CD8-positive, alpha-beta memory T cell (primary cell): ENCODE data around the gene PTPRU. TPM values are rescaled to one million over a fixed set of nuclear protein-coding genes. Genes with fewer than 3 reads are reported as not detected.

Experiments
- CTCF ChIA-PET: fragments of 350-600 bp; sonication (Branson Sonifier 250); formaldehyde crosslinking; loops from one replicate; lab custom pipeline; 2021; ENCODE audit warnings: antibody characterized with exemption; lab: Charles Lee
- POLR2A ChIA-PET: fragments of 350-600 bp; sonication (Branson Sonifier 250); formaldehyde crosslinking; loops from one replicate; lab custom pipeline; 2021; ENCODE audit warnings: antibody characterized with exemption; lab: Charles Lee
- DNase-seq, 5 donors: peaks; one replicate each; pipeline versions ENCODE4 v3.0.0 to v3.0.0-alpha.2; 2020 to 2022; ENCODE audit warnings: mixed read lengths in 1 of 5
- H3K27ac ChIP-seq: one replicate; pipeline ENCODE4 v1.7.0; 2013; ENCODE audit warnings: low read depth, mild to moderate bottlenecking, low read length, moderate library complexity
- H3K27me3 ChIP-seq: 2 replicates; pipeline ENCODE4 v1.7.0; 2013; ENCODE audit warnings: low read length, mild to moderate bottlenecking; ENCODE audit not compliant: insufficient read depth, poor library complexity, severe bottlenecking
- H3K36me3 ChIP-seq: 2 replicates; pipeline ENCODE4 v1.7.0; 2013; ENCODE audit warnings: mild to moderate bottlenecking, low read length, moderate library complexity; ENCODE audit not compliant: insufficient read depth
- H3K4me1 ChIP-seq: 2 replicates; pipeline ENCODE4 v1.7.0; 2013; ENCODE audit warnings: mild to moderate bottlenecking, low read length, moderate library complexity; ENCODE audit not compliant: insufficient read depth
- H3K4me3 ChIP-seq: 2 replicates; pipeline ENCODE4 v1.7.0; 2013; ENCODE audit warnings: mild to moderate bottlenecking, low read length
- H3K9me3 ChIP-seq: 2 replicates; pipeline ENCODE4 v1.7.0; 2013; ENCODE audit warnings: mild to moderate bottlenecking, low read length
- H3K27ac Mint-ChIP-seq, 8 donors: one replicate each; pipeline ENCODE4 v1.8.0; 2020 to 2021; ENCODE audit warnings: mixed read lengths in 8 of 8, mild to moderate bottlenecking in 6 of 8, inconsistent platforms in 3 of 8, moderate library complexity in 3 of 8
- H3K27me3 Mint-ChIP-seq, 2 donors: one replicate each; pipeline ENCODE4 v1.8.0; 2020 to 2021; ENCODE audit warnings: mixed read lengths in 2 of 2, mild to moderate bottlenecking in 1 of 2, moderate library complexity in 1 of 2
- H3K36me3 Mint-ChIP-seq, 3 donors: one replicate each; pipeline ENCODE4 v1.8.0; 2020 to 2021; ENCODE audit warnings: mixed read lengths in 3 of 3, inconsistent platforms in 1 of 3, mild to moderate bottlenecking in 1 of 3
- H3K4me1 Mint-ChIP-seq, 3 donors: one replicate each; pipeline ENCODE4 v1.8.0; 2020 to 2021; ENCODE audit warnings: mixed read lengths in 3 of 3, inconsistent platforms in 1 of 3, mild to moderate bottlenecking in 1 of 3
- H3K4me3 Mint-ChIP-seq, 7 donors: one replicate each; pipeline ENCODE4 v1.8.0; 2020 to 2021; ENCODE audit warnings: mixed read lengths in 7 of 7, mild to moderate bottlenecking in 6 of 7, moderate library complexity in 4 of 7, inconsistent platforms in 2 of 7
- H3K9me3 Mint-ChIP-seq, 5 donors: one replicate each; pipeline ENCODE4 v1.8.0; 2020 to 2022; ENCODE audit warnings: mixed read lengths in 5 of 5, mild to moderate bottlenecking in 3 of 5, moderate library complexity in 2 of 5, inconsistent platforms in 1 of 5
- polyA plus RNA-seq: library from polyadenylated mRNA; unstranded; fragments of 300-500 nt; fragmentation: Illumina TruSeq; gene quantifications from one replicate; pipeline ENCODE4 v1.2.3, GENCODE V29; 2021
- total RNA-seq, 2 experiments: library from RNA; stranded (reverse); gene quantifications; one replicate each; pipeline ENCODE4 v1.2.3, GENCODE V29; 2021

Gene PTPRU
- total and polyA plus RNA-seq, 3 experiments from 2014 or later, result 0.13 to 0.62 (median 0.51) TPM

- H3K27ac Mint-ChIP-seq, result peak overlapping the region in 1 of 8 donors; percentile 82
- H3K27me3 Mint-ChIP-seq, result peaks cover 0 to 4% of the 10 kb centered on the region in 2 donors
- H3K36me3 ChIP-seq, result no peaks in the 10 kb centered on the region
- H3K27me3 ChIP-seq, result no peaks in the 10 kb centered on the region
- DNase-seq, result no peak
- no peaks in the 10 kb centered on the region for H3K4me1 ChIP-seq
- no peaks in the 10 kb centered on the region for H3K9me3 ChIP-seq
- no peak overlapping the region for H3K4me3 ChIP-seq
- POLR2A ChIA-PET, result interaction anchor here (0.7 kb wide), 1 partner anchor 11 kb away, joined by 4 read pairs; no protein-coding TSS in a partner anchor
- no peak overlapping the region for H3K4me3 Mint-ChIP-seq
- no peaks in the 10 kb centered on the region for H3K9me3 Mint-ChIP-seq
- CTCF ChIA-PET, result no interaction called here
- no peaks in the 10 kb centered on the region for H3K4me1 Mint-ChIP-seq
- no peak overlapping the region for H3K27ac ChIP-seq
- H3K36me3 Mint-ChIP-seq, result no peaks in the 10 kb centered on the region
These were observed 83.2 kb downstream of the PTPRU start for GRCh38 chr1:29319300-29320110.

DNA sequence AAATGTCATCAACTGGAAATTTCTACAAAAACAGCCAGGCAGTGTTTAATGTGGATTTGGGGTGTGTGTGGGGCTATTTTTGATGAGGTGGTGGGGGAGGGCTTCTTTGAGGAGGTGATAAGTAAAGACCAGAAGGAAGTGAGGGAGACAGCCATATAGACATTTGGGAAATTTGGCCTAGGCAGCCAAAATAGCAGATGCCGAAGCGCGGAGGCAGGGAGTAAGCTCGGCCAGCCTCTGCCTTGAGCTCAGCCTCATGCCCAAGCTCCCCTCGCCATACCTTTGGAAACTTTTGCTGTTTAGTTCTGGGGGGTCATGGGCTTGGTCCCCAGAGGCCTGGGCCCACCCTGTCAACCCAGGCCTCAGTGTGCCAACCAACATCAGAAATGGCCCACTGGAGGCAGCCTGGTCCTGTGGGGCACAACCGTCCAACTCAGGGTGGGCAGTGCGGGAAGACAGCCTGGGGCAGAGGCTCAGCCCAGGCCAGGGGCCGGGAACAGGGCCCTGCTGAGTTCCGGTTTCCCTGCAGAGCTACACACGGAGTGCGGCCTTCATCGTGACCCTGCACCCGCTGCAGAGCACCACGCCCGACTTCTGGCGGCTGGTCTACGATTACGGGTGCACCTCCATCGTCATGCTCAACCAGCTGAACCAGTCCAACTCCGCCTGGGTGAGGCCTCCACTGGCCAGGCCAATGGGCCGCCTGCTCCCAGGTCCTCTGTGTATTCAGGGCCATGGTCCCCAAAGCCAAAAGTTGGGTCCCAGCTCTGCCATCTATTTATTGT lies 84.0 kb downstream of the PTPRU start:
- Histone ChIP-seq H3K9me3 (no peaks in the 10 kb centered on the region), H3K27me3 (no peaks in the 10 kb centered on the region), H3K36me3 (no peaks in the 10 kb centered on the region), H3K27ac (no peak overlapping the region), H3K4me3 (no peak overlapping the region), H3K4me1 (no peaks in the 10 kb centered on the region)
- ChIA-PET CTCF (no interaction called here), POLR2A (no interaction called here)
- Mint-ChIP-seq H3K27me3 (peaks cover 0 to 3% of the 10 kb centered on the region in 2 donors), H3K36me3 (no peaks in the 10 kb centered on the region), H3K27ac (no peak overlapping the region), H3K4me1 (no peaks in the 10 kb centered on the region), H3K9me3 (no peaks in the 10 kb centered on the region), H3K4me3 (no peak overlapping the region)
- no peak for DNase-seq

DNA sequence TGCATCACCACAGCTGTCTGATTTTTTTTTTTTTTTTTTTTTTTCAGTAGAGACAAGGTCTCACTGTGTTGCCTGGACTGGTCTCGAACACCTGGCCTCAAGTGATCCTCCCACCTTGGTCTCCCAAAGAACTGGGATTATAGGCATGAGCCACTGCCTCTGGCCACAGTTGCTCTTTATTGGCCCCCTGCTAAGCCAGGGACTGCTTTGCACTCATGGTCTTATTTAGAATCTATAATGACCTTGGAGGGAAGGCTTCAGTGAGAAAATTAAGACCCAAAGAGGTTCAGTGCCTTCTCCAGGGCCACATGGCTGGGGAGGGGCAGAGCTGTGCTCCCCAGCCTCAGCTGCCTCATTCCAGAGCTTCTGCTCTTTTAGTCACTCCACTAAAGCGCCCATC lies 84.9 kb downstream of the PTPRU start:
- Histone ChIP-seq H3K36me3 (no peaks in the 10 kb centered on the region), H3K27ac (no peak overlapping the region), H3K27me3 (no peaks in the 10 kb centered on the region), H3K4me3 (no peak overlapping the region), H3K4me1 (no peaks in the 10 kb centered on the region), H3K9me3 (no peaks in the 10 kb centered on the region)
- H3K9me3 Mint-ChIP-seq, result no peaks in the 10 kb centered on the region
- no peaks in the 10 kb centered on the region for H3K4me1 Mint-ChIP-seq
- H3K4me3 Mint-ChIP-seq, result no peak overlapping the region
- CTCF ChIA-PET, result no interaction called here
- no peaks in the 10 kb centered on the region for H3K36me3 Mint-ChIP-seq
- H3K27me3 Mint-ChIP-seq, result peaks cover 0 to 3% of the 10 kb centered on the region in 2 donors
- POLR2A ChIA-PET, result no interaction called here
- H3K27ac Mint-ChIP-seq, result peak overlapping the region in 1 of 8 donors; percentile 12
- no peak for DNase-seq

DNA sequence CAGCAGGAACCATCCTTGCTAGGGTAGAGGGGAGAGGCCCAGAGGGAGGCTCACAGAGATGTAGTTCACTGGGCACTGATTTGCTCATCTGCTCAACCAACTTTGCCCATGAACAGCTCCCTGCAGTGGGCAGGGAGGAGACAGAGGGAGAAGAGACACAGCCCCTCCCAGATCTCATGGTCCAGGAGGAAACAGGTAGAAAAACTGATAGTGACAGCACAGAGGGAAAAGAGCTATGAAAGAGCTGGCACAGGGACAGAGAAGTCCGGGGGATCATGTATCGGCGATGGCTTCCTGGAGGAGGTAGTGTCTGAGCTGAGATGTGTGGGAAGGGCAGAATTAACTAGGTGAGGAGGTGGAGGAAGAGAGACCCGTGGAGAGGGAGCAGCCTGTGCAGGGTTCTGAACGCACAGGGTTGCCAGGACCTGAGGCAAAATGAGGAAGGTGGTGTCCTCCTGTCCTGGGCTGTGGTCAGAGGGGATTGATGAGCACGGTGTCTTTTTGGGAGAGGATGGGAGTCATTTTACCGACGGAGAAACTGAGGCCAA lies 85.9 kb downstream of the PTPRU start:
- Histone ChIP-seq H3K27me3 (no peaks in the 10 kb centered on the region), H3K27ac (no peak overlapping the region), H3K4me1 (no peaks in the 10 kb centered on the region), H3K36me3 (no peaks in the 10 kb centered on the region), H3K9me3 (no peaks in the 10 kb centered on the region), H3K4me3 (no peak overlapping the region)
- Mint-ChIP-seq H3K27ac (peak overlapping the region in 1 of 8 donors; percentile 39), H3K9me3 (no peaks in the 10 kb centered on the region), H3K4me1 (no peaks in the 10 kb centered on the region), H3K27me3 (peaks cover 0 to 6% of the 10 kb centered on the region in 2 donors), H3K36me3 (no peaks in the 10 kb centered on the region), H3K4me3 (no peak overlapping the region)
- ChIA-PET CTCF (no interaction called here), POLR2A (no interaction called here)
- DNase-seq, result no peak

DNA sequence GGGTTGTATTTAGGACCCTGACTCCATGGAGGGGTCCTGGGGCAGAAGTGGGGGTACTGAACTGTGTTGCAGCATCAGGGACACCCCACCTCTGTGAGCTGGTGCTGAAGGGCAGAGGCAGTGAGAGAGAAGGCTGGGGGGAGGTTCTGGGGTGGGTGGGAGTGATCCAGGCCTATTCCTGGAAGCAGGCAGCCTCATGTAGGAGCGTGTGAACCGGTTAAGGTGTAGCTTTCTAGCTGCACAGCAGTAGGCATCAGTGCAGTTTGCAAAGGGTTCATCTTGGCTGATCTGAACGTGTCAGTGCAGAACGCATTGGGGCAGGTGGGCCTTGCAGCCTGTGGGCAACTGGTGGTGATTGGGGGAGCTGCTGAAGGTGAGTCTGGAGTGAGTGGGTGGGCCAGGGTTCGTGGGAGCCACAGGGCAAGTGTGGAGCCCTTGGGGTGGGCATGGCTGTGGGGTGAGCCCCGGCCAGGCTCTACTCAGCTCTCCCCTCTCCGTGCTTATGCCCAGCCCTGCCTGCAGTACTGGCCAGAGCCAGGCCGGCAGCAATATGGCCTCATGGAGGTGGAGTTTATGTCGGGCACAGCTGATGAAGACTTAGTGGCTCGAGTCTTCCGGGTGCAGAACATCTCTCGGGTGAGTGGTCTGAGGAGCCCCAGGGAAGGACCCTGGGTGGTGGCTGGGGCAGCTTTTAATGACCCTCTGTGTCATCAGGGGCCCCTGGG lies 86.7 kb downstream of the PTPRU start:
- ChIA-PET CTCF (no interaction called here), POLR2A (no interaction called here)
- no peaks in the 10 kb centered on the region for H3K9me3 Mint-ChIP-seq
- no peak overlapping the region for H3K27ac Mint-ChIP-seq
- H3K4me1 Mint-ChIP-seq, result no peaks in the 10 kb centered on the region
- H3K36me3 Mint-ChIP-seq, result no peaks in the 10 kb centered on the region
- peaks cover 0 to 6% of the 10 kb centered on the region in 2 donors for H3K27me3 Mint-ChIP-seq
- Histone ChIP-seq H3K4me3 (no peak overlapping the region), H3K36me3 (no peaks in the 10 kb centered on the region), H3K27me3 (no peaks in the 10 kb centered on the region), H3K27ac (no peak overlapping the region), H3K4me1 (no peaks in the 10 kb centered on the region), H3K9me3 (no peaks in the 10 kb centered on the region)
- H3K4me3 Mint-ChIP-seq, result no peak overlapping the region
- no peak for DNase-seq

- no peak overlapping the region for H3K27ac Mint-ChIP-seq
These were observed 87.3 kb downstream of the PTPRU start for GRCh38 chr1:29323636-29324035.

DNA sequence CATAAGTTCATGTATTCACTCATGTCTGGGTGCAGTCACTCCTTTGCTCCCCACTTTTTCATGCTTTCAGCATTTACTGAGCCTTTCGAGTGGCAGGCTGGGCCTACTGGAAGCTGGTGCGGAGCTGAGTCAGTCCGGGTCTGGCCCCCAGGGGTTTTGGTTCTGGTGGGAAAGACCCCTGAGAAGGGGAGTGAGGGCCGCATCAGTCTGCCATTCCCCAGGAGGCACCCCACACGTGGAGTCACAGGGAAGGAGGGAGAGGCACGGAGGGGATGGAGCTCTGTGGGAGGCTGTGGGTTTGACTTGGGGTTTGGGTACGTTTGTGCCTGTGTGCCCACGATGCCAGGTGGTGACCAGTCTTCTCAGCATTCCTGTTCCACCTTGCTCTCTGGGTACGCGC lies 87.9 kb downstream of the PTPRU start:
- no peaks in the 10 kb centered on the region for H3K9me3 Mint-ChIP-seq
- H3K4me1 Mint-ChIP-seq, result no peaks in the 10 kb centered on the region
- H3K27ac ChIP-seq, result no peak overlapping the region
- H3K4me1 ChIP-seq, result no peaks in the 10 kb centered on the region
- ChIA-PET CTCF (no interaction called here), POLR2A (no interaction called here)
- H3K27me3 ChIP-seq, result no peaks in the 10 kb centered on the region
- peaks cover under 1 to 6% of the 10 kb centered on the region in 2 donors for H3K27me3 Mint-ChIP-seq
- H3K4me3 ChIP-seq, result no peak overlapping the region
- DNase-seq, result no peak
- no peaks in the 10 kb centered on the region for H3K9me3 ChIP-seq
- no peaks in the 10 kb centered on the region for H3K36me3 ChIP-seq
- no peak overlapping the region for H3K27ac Mint-ChIP-seq
- no peaks in the 10 kb centered on the region for H3K36me3 Mint-ChIP-seq
- no peak overlapping the region for H3K4me3 Mint-ChIP-seq

More at GRCh38 chr1:29323636-29324035, 87.3 kb downstream of the PTPRU start:
- Histone ChIP-seq H3K27ac (no peak overlapping the region), H3K27me3 (no peaks in the 10 kb centered on the region), H3K9me3 (no peaks in the 10 kb centered on the region), H3K4me1 (no peaks in the 10 kb centered on the region), H3K36me3 (no peaks in the 10 kb centered on the region), H3K4me3 (no peak overlapping the region)
- H3K36me3 Mint-ChIP-seq, result no peaks in the 10 kb centered on the region
- peaks cover 0 to 6% of the 10 kb centered on the region in 2 donors for H3K27me3 Mint-ChIP-seq
- ChIA-PET POLR2A (no interaction called here), CTCF (no interaction called here)
- no peaks in the 10 kb centered on the region for H3K4me1 Mint-ChIP-seq
- H3K9me3 Mint-ChIP-seq, result no peaks in the 10 kb centered on the region
- no peak for DNase-seq
- H3K4me3 Mint-ChIP-seq, result no peak overlapping the region
